Activated naive CD4-positive, alpha-beta T cell (primary cell): Measurements from ENCODE around the gene SLC37A1.
"Not testable (repeated sequence)": the region's sequence is repeated elsewhere in the genome, so short reads cannot be mapped to it uniquely, and the experiment has no call there.

Source experiments
- DNase-seq, 4 experiments: peaks; one replicate each; lab custom pipeline; 2025; lab: John Stamatoyannopoulos, UW

The SLC37A1 gene

DNA sequence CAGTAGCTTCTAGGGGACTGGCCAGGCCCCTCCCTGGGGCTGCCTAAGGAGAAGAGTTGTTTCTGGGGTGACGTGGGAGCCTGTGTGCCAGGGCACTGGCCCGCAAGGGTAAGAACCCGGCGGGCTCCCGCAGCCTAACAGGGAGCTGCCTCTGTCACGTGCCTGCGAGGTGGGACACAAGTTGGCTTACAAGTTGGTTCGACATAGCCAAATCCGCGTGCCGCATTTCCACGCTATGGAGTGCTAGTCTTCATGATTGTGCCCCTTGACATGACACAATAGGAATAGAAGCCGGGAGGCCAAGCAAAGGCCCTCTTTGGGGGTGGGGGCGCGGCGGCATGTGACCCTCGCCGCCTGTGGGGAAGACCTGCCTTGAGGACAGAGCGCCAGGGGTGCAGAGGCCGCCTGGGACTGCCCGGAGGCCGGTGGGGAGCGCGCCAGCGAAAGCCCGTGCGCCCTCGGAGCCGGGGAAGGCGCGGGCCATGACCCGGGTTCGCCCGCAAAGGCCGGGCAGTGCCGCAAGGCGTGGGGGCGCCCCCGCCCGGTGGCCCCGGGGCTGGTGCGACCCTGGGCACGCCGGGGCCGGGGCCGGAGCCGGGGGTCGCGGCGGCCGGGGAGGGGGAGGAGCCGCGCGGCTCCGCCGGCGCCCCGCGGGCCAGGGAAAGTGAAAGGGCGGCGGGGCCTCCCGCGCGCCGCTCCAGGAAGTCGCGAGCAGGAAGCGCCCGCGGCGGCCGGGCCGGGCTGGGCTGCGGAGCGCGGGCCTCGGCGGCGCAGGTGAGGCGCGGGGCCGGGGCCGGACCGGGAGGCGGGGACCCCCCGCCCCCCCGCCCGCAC lies at the start of gene SLC37A1:
Gene SLC37A1, plus strand, starts transcription at position 702 of the 834 bp plus-strand sequence. CDS start 4,603 bp downstream, outside the sequence.
- peak in 1 of 4 experiments; percentile 53 for DNase-seq

DNA sequence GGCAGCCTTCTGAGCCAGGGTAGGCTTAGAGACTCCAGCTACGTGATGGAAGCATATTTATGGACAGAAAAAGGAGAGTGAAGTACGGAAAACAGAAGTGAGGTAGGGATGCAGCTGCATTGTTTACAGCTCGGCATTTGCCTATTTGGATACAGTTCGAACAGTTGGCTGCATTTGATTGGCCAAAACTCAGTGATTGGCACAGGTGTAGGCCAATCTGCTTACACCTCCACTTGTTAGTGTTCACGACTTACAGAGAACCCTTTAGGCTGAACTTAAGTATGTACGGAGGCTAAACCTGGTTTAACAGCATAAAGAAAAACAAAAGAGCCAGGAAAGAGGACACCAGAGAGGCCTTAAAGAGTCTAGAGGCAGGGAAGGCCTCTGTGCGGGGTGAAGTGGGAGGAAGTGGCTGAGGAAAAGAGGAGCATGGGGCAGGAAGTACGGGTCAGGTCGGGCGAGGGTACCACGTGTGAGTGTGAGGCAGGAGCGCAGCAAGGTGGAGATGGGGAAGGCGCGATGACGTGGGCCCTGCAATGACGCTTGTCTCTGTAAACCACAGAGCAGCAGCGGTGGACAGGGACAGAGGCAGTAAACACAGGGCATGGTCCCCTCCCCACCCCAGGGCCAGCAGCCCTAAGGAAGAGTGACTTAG lies 49.7 kb upstream of the SLC37A1 start:
- DNase-seq = peak in 1 of 4 experiments; percentile 51

DNA sequence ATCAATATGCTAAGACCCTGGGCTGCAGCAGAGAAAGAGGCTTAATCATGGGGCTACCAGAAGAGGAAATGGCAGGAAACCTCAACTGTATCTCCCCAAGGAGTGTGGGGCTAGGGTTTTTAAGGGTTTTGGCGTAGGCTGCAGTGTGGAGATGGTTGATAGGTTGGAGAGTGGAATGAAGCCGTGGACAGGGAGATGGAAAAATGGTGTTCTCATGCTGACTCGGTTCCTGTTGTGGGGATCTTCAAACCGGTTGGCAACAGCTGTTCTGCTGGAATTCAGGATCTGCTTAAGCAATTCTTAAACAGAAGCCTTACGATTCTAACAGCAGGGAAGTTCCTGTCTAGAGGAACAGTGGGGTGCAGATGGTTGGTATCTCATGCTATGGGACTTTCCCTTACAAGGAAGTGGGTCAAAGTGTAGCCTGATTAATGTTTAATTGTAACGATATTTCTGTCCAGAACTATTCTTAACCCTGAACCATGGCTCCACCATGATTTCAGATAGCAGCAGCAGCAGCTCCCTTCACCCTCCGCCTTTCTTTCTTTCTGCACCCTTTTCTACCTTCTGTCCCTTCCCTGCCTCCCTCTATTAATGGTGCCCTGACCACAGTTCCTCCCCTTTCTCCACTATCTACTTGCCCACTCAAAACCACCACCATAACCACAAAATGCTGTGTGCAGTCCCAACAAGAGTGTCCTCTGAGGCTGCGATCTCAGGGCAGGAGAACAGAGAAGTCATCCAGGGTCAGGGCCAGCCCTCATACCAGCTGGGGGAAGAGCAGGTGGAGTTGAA lies 48.4 kb upstream of the SLC37A1 start:
- DNase-seq = no peak

DNA sequence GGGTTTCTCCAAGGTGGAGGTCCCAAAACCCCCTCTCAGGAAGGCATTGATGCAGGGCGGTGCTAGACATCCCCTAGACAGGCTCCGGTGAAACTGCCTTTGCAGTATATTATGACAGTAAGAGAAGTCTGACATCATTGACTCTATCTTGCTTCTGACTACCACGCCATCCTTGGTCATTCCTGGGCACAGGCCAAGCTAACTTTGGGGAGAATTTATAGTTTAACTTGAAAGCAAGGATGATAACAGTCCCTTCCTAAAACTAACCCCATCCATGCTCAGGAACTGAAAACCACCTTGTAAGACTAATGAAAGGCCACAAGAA lies 47.9 kb upstream of the SLC37A1 start:
- no peak for DNase-seq

DNA sequence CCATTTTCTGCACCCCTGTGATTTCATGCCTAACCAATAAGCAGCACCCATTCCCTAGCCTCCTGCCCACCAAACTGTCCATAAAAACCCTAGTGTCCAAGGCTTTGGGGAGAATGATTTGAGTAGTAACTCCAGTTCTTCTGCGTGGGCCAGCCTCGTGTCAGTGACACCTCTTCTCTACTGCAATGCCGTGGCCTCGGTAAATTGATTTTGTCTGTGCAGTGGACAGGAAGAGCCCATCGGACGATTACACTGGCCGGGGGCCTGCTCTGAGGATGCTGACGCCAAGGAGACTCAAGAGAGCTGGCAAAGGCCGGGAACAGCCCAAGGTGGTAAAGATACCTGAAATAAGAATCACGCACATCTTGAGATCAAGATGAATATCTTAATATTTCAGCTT lies 47.0 kb upstream of the SLC37A1 start:
- no peak for DNase-seq

DNA sequence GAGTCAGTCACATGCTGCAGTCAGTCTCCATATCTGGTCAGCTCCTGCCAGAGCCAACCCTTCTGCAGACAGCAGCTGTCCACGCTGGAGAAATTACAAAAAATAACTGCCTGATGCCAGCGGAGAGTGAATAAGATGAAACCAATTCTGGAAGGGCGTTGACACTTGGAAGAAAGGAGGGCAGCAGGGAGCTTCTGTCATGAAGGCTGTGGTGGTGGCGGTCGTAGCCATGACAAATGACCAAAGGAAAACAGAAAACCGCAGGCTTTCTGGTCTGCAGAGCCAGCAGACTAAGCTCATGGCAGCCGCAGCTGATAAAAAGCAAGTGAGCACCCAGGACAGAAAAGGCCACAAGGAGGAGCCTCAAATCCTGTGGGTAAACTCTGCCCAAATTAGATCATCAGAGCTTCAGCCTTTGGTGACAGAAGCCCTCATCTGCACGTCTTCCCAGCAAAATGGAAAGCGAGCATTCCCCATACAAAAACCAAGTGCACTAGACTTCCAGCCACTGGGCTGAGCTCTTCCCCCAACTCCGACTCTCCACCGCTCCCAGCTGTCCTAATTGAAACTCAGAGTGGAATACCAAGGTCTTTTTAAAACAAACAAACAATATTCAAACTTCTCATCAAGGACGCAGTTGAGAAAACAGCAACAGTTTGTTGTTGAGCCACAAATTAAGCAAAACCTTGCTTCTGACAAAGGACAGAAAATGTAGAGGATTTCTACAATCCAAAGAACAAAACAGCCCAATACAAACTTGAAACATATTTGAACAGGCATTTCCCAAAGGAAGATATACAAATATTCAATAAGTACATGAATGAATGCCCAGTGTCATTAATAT lies 46.3 kb upstream of the SLC37A1 start:
- DNase-seq = no peak

DNA sequence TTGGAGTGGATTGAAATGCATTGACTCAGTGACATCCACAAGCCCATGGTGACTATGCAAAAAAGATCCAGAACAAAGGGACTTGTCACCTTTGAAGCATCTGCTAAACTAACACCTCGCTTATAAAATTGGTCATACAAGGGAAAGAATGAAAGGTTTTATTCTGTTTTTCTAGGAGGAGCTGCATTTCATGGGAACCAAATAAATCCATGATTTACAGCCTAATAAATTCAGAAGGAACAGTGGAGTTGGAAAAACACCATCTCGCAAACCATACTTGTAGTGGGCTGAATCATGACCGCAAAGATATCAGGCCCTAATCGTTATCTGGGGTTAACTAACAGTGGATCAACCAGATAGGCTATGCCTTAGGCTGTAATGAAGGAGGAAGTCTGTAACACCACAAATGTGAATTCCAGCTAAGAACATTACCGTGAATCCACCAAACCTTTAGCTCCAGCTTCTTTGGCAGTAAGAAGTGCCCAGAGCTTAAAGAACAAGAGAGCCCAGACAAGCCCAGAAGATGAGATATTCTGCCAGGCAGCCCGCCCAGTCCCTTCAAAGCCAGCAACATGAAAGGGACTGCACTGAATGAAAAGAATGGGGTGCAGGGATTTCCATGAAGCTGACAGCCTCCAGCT lies 45.0 kb upstream of the SLC37A1 start:
- DNase-seq = no peak

DNA sequence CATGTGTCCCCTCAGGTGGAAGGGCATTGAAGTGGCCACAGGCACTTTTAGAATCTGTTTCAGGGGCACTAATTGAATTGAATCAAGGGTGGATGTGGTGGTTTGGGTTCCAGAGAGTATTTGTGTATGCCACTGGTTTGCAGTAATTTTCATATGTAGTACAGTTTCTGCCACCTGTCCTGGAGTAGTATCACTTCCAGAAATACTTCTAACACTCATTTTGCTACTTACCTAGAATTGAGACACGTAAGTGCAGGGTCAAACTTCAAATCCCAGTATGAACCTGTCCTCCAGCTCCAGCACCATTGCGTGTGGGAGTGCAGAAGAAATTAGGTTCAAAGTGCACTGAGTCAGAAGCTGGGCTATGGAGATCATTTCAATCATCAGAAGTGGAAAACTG lies 44.4 kb upstream of the SLC37A1 start:
- no peak for DNase-seq

DNA sequence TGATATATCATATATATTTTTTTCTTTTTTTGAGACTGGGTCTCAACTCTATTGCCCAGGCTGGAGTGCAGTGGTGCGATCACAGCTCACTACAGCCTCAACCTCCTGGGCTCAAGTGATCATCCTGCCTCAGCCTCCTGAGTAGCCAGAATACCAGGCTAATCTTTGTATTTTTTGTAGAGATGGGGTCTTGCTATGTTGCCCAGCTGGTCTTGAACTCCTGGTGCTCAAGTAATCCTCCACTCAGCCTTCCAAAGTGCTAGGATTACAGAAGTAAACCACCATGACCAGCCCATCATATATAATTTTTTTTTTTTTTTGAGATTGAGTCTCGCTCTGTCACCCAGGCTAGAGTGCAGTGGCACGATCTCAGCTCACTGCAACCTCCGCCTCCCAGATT lies 43.9 kb upstream of the SLC37A1 start:
- DNase-seq = not testable (repeated sequence)

DNA sequence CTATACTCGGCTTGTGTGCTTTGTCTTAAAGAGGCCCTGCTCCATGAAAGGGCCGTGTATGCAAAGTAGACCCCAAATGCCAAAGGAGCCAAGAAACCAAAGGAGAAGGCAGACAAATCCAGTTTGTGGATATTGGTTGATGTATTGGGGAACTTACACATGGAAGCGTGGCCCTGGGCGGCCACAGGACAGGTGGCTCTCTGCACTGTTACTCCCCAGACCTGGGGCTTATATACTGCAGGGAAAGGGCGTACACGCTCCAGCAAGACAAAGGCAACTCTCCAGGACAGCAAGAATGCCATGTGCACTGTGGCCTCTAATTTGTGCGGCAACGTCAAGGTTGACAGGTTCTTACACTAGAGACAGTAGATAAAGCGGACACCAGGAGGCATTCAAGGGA lies 42.4 kb upstream of the SLC37A1 start:
- no peak for DNase-seq

DNA sequence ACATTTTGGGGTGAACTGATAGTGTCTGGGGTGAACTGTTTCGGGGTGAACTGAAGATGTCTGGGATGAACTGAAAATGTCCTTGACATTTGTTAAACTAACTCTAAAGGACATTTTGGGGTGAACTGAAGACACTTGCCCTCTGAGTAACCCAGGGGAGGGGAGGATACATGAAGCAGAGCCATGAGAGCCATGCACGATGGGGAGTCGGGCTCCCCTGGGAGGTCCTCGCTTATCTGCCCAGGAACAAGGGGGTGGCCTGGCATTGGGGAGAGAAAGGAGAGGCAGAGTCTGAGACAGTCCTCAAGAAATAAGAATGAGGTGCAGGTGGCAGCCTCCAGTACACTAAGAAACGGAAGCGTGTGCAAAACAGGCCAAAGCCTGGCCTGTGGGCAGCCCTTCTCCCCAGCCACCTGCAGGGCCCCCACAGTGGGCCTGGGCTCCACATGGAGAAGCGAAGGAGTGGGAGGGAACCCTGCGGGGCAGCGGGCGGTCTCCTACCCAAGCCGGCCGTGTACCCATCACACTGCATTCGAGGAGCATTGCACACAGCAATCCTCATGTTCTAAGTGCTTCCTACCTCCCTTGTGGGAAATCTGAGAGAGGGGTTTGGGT lies 41.8 kb upstream of the SLC37A1 start:
- DNase-seq = no peak

DNA sequence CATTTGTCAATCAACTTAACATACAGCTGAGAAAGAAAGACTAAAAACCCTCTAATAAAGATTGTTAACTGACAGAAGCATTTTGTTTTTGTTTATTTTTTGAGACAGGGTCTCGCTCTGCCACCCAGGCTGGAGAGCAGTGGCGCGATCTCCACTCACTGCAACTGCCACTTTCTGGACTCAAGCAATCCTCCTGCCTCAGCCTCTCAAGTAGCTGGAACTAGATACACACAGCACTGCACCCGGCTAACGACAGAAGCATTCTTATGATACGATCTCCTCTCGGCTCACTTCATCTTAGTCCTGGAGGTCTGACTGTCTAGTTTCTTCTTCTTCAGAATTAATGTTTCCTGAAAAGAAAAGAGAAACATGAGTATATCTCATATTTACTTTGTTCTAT lies 41.1 kb upstream of the SLC37A1 start:
- DNase-seq = no peak

DNA sequence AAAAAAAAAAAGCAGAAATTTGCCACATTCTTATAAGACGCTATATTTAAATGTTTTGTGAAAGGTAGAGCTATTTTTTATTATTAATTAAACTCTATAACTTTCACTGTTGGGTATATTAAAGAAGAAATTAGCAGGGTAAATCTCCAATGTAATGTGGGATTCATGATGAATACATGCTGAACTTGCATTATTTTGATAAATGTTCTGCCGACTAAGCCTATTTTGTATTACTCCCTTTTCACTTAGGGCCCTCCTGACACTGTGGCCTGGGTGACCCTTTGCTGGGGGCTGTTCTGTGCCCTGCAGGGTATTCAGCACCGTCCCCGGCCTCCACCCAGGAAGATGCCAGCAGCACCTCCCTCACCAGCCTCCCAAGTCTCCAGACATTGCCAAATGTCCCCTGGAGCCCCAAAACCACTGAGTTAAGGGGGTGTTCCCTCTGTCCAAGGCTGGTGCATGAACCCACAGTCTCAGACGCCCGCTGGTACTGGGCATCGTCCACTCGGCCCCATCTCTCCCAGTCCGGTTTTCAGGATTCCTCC lies 40.1 kb upstream of the SLC37A1 start:
- no peak for DNase-seq

DNA sequence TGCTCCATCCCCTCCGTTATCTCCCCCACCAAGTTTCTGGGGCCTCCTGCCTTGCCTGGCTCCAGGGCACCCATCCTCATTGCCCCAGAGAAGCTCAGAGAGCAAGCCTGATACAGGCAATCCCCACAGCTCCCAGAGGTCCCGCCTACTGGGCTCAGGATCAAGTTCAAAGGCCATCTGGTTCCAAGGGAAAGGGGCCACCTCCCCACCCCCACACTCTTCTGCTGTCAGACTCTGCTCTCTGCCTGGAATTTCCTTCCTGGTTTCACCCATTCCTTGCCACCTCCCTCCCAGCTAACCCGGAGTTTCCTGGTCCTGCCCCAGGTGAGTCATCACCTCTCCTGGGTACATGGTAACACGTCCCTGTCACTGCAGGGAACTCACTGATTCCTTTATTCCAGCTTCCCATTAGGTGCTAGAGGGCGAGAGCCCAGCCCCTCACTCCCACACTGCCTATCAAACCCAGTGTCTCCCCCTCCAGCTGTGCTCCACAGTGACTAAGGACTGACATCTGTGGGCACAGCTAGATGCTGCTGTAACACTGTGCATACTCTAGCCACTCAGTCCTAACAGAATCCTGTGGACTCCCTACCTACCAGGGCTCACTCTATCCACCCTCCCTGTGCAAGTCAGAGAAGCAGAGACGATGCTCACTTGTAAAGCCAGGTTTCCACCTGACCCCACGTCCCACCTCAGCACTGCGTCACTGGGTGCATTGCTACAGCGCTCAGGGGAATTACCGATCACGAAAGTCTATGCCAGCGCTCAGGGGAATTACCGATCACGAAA lies 39.4 kb upstream of the SLC37A1 start:
- no peak for DNase-seq

DNA sequence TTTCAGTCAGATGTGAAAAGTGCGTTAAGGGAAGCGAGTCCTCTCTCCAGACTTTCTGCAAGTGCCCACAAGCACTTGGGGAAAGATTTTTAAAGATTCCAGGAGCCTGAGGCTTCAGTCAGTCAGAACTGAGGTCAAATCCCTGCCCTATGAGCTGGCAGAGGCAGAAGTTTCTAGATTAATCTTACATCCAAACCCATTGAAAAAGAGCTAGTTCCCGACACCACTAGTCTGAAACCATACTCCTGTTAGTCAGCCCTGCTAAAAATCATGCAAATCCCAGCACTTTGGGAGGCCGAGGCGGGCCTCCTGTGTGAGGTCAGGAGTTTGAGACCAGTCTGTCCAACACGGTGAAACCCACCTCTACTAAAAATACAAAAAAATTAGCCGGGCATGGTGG lies 38.6 kb upstream of the SLC37A1 start:
- DNase-seq = no peak

DNA sequence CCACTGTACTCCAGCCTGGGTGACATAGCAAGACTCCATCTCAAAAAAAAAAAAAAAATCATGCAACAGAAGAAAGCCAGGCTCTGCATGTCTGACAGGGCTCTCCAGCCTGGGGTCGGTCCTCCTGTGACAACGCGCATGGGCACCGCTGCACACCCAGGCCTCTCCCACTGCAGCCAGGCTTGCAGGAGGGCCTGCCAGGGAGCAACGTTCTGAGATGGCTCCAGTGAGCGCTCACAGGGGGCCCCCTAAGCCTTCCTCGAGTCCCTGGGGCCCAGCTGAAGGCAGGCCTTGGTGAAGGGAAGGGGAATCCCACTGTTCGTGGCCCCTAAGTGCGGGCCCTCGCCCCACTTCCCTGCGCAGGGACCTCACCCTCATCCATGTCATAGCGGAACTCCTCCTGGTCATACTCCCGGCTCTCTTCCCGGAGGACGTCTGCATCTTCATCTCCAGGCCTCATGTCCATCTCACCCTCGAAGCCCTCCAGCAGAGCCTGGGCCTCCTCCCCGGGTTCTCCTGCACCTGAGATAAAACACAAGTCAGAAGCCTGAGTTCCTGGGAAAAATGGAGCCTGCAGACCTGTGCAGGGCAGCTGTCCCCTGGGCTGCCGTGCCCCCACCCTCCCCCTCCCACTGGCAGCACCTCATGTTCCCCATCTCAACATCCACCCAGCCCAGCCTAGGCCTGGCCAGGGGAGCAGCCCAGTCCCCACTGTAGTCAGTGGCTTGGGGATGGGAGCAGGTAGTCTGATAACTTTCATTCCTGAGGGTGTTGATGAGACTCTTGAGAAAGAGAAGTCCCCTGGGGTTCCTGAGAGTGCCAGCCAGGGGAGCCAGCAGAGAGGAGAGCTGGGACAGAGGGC lies 37.9 kb upstream of the SLC37A1 start:
- no peak for DNase-seq

DNA sequence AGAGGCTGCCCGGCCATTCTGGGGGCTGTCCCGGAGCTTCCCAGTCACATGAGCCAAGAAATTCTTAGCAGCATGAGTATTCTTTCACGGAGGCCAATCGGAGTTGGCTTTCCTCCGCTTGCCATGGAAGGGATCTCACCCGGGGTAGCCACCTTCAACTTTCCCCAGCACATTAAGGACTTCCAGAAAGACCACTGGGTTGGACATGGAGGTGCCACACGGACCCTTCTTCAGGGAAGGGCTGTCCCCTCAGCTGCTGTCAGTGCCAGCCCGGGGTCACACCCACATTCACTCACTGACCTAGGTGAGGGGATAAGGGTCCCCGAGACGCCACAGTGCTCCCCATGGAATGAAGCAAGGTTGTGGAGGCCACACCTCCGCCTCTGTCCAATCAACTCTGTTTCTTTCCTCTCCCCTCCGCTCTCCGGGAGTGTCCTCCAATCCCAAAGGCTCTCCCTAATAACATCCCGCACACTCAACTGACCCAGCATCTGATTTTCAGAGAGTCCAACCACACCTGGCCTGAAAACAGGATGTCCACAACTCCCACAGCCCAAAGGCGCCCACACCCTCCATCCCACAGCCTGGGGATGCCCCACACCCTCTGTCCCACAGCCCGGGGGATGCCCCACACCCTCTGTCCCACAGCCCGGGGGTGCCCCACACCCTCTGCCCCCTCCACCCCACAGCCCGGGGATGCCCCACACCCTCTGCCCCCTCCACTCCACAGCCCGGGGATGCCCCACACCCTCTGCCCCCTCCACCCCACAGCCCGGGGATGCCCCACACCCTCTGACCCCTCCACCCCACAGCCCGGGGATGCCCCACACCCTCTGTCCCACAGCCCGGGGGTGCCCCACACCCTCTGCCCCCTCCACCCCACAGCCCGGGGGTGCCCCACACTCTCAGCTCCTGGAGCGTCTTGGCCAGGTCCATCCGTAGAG lies 37.0 kb upstream of the SLC37A1 start:
- DNase-seq = no peak

DNA sequence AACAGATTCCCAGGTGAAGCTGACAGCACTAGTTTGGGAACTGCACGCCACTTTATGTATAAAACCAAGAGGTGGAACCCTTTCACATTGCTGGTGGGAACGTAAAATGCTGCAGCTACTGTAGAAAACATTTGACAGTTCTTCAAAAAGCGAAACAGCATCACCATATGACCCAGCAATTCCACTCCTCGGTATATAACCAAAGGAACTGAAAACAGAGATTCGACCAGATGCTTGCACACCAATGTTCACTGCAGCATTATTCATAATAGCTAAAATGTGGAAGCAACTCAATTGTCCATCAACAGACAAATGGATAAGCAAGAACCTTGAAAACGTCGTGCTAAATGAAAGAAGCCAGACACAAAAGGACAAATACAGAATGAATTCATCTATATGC lies 35.1 kb upstream of the SLC37A1 start:
- no peak for DNase-seq
